Activated CD4-positive, alpha-beta T cell treated with anti-CD3 and anti-CD28 coated beads, Interleukin-2, Interleukin-4, amounts not matched to agents 100 ng/mL and 50 ng/mL, durations not matched to agents 16 hours and 8 hours (primary cell): ENCODE measurements around the gene FAM171A1.

Experiments
- DNase-seq: peaks from one replicate; pipeline ENCODE4 v3.0.0-alpha.2; 2020; ENCODE audit warnings: low spot score

Gene FAM171A1

DNA sequence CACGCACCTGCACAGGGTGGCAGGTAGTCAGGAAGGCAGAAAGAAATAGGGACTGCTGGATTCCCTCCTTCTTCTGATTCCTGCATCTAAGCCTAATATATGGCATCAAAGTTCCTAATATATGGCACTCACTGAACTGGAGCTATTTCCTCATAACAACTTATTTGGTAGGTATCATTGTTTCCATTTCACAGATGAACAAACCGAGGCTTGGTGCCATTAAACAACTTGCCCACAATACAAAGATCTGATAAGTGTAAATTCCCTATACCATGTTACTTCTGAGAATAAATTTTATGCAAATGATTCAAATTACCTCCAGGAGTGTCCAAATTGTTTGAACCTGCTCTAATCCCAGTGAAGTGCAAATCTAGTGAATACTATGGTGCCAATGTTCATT, 2.1 kb upstream of the FAM171A1 start:
- no peak for DNase-seq

- DNase-seq, result no peak
Measured at GRCh38 chr10:15370212-15370855, 755 bp downstream of the FAM171A1 start.

DNA sequence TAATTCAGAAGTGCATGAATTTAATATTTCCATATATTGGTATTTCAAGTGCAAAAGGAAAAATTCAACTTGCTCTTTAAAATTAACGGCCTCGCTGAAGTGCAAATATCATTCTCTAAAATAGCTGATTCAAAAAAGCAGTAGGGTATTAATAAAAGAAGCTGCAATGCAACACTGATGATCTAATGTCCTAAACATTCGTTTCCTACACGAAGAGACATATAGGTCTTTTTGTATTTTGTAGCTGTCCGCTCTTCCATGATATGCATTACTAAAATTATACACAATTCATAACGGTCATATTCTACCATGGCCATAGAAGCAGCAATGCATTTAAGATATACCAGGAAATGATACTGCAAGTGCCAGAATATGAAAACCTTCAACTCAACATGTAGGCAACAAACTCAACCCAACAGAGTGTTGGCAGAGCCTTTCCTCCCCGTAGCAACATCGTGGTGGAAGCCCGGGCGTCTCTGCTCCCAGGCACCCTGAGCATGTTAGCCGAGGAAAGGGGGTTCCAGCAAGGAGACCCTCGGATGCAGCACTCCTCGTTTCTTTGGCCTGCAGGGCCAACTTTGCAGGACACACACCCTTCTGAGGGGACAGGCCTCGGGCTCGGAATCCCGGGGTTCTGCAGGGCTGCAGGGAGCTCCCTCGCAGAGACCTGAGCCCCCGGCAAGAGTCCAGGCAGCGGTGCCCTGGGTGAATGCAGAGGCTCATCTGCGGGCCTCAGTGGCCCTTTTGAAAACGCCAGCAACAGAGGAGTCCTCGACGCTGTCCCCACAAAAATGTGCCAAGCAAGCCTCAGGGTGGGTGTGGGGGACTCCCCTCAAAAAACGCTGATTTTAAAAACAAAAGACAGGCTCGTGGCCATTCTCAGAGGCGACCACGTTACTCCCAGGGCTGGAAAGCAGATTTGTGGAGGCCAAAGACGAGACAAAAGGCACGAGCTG, 1.6 kb downstream of the FAM171A1 start:
- no peak for DNase-seq

GRCh38 chr10:15368101-15368855, 2.8 kb downstream of the FAM171A1 start:
- no peak for DNase-seq

DNA sequence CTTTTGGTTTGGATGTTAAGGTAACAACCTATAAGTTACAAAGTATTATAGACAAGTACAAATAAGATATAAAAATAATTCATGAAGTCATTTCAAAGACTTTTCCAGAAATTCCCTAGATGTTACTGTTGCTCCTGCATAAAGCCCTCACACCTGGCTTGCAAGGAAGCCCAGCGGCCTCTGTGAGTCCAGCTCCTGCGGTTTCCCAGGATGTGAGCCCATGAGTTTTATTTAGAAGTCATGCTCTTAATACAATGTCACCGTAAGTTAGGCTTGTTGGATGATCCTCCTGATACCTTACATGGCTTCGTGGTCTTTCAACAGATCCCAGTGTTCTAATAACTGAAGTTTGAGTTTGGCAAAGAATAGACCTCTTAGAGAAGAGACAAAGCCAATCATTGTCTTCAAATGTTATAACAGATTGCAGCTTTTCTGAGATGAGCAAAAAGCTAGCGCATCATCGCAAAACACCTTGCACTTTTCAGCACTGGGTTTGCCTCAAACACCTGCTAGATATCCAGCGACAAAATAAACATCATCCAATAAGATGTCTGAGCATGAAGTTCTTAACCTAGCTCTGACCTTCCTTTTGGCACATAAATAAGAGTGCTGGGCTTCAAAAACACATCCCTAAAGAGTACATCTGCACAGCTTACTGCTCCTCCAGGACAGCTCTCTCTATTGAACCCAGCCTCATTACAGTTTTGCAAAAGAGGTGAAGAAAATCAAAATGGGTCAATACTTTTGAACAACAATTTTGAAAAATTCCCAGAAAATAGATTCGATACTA, 3.6 kb downstream of the FAM171A1 start:
- no peak for DNase-seq

DNA sequence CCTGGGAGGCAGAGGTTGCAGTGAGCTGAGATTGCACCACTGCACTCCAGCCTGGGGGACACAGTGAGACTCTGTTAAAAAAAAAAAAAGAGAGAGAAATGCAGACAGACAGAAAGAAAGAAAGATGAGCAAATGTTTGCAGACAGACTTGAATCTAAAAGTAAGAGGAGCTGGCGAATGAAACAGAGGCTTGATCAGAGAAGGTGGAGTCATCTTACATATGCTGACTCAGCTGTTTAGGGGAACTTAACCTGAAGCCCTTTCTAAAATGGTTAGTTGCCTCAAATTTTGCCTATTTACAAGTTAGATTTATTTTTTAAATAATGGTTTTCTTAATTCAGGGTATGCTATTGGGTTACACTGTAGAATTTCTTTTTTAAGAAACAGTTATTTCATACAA, 5.4 kb downstream of the FAM171A1 start:
- no peak for DNase-seq

GRCh38 chr10:15364001-15364400, 7.1 kb downstream of the FAM171A1 start:
- DNase-seq, result no peak

DNA sequence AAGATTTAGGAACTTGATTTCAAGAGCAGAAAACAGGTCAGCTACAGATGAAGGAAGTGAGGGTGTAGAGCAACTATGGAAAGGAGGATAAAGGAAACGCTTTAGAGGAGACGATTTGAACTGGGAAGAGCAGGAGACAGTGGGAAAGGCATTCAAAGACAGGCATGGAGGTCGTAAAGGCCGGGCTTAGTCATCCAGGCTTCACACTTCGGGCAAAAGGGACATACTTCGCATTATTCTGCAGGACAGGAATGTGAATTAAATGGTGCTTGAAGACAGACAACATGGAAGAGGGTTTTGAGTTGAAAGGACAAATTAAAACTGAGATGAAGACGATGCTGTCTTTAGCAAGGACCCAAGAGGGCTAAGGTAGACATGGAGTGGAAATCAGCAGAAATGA, 8.1 kb downstream of the FAM171A1 start:
- no peak for DNase-seq

DNA sequence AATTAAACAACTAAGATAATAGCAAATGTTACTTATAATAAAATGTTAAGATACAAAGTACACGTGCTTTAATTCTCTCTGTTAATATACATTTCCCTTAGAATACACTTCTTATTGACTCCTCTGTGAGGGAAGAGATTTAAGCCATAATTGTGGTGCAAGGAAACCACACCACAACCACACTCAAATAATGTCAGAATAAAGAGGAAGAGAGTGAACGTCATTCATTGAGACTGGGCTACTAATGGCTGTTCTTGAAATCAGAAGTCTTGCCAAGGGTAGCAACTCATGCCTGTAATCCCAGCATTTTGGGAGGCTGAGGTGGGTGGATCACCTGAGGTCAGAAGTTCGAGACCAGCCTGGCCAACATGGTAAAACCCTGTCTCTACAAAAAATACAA, 10.0 kb downstream of the FAM171A1 start:
- no peak for DNase-seq

GRCh38 chr10:15360566-15360965, 10.5 kb downstream of the FAM171A1 start:
- DNase-seq, result peak; percentile 4

DNA sequence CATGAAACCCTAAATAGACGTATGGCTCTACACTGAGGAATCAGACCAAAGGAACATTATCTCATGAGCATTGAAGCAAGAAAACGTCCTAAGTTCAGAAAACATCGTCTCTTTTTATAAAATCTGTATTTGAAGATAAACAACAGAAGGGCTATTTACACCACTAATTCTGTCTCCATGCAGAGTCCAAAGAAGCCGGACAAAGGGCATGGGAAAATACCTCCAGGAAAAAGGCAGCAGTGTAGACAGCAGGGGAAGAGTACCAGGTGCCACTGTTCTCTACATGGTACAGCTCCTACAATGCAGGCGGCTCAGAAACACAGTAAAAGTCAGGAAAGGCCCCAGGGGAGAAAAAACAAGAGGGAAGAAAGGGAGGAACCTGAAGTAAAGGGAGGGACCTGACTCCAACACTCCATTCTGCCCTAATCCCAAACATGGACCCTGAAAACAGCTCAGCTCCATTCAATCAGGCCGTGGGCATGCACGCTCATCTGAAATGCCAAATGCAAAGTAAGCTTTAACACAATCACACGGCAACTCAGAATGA, 17.5 kb downstream of the FAM171A1 start:
- no peak for DNase-seq

GRCh38 chr10:15352836-15353235, 18.3 kb downstream of the FAM171A1 start:
- no peak for DNase-seq

GRCh38 chr10:15352201-15352600, 18.9 kb downstream of the FAM171A1 start:
- no peak for DNase-seq

DNA sequence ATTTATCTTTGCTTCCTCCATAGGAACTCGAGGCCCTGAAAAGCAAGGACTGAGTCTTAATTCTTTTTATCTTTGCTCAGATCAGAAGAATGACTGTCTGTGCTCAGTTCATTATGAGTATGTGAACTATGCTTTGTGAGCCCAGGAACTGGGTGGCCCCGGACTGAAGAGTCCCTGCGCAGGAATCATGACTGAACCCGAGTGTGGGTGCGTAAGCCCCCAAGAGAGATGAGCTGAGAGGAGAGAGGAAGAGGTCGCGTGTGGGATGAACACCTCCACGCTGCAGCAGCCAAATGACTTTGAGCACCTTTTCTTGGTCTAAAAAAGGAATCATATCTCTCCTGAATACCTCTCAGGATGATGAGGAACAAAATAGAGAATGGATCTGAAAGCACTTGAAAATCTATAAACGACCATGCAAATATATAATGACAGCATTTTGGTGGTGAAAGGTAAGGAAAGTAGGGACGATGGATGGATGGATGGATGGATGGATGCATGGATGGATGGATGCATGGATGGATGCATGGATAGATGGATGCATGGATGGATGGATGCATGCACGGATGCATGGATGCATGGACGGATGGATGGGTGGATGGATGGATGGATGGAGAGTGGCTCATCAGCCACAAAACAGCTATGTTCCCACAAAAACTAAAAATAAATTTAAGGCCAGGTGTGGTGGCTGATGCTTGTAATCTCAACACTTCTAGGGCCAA, 19.8 kb downstream of the FAM171A1 start:
- no peak for DNase-seq

DNA sequence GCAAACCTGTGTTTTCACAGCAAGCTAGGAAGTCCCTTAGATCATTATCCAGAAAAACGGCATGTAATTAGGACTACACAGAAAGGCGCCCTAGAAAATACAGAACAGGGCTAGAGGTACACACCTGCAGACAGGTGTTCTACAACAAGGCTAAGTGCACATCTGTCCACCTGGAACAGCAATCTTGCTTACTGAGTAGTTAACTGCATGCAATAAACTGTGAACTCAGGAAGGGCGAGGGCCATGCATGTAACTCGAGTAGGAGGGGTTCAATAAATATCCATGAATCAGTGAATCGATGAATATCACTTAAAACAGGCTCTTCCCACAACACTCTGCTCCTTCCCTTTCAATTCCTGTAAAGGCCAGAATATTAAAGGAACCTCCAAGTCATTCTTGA, 22.0 kb downstream of the FAM171A1 start:
- no peak for DNase-seq

GRCh38 chr10:15348579-15348978, 22.5 kb downstream of the FAM171A1 start:
- no peak for DNase-seq

DNA sequence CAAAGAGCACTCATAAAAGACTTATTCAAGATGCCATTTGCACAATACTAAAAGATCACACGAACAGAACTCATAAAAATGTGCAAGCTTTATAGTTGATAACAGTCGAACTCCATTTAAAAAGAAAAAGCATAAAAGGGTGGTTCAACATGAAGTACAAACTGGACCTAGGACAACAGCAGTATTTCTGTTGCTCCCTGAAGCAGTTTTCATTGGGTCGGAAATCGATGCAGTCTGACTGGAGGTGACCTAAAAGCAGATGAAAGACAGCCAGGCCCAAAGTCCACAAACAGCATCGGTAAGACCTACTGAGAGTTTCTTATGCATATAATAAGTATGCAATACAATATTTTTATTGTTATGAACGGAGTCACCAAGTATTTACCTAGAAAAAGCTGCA, 23.9 kb downstream of the FAM171A1 start:
- DNase-seq, result no peak

- no peak for DNase-seq
Measured at GRCh38 chr10:15346440-15347141, 24.5 kb downstream of the FAM171A1 start.

GRCh38 chr10:15345450-15345849, 25.6 kb downstream of the FAM171A1 start:
- DNase-seq, result no peak

GRCh38 chr10:15344876-15345285, 26.2 kb downstream of the FAM171A1 start:
- DNase-seq, result no peak
